ENCODE data around the gene ZNF248. TPM values are rescaled to one million over a fixed set of nuclear protein-coding genes. Genes with fewer than 3 reads are reported as not detected.
A peak's percentile ranks its signal among the peaks of the same experiment; 100 is the strongest.

ZNF248 gene
- total RNA-seq, 1 donor = 7.6 TPM

GRCh38 chr10:37885850-37886249, 28.4 kb upstream of the ZNF248 start:
- no peaks in the 10 kb centered on the region for H3K4me1 ChIP-seq (ENCODE audit: insufficient read depth, low read length)
- no peaks in the 10 kb centered on the region for H3K79me2 ChIP-seq (ENCODE audit: insufficient read depth, low read length)
- no peak for TF ChIP-seq CTCF (IDR thresholded peaks at IDR 0.05; ENCODE audit: extremely low read depth, low read depth, low read length)
- no peaks in the 10 kb centered on the region for H3K9me3 ChIP-seq (ENCODE audit: low read depth, low read length)
- no peak overlapping the region for H3K27ac ChIP-seq (ENCODE audit: low read depth, low read length)
- H2AFZ ChIP-seq (ENCODE audit: low read length) = no peak overlapping the region
- DNase-seq (ENCODE audit: insufficient read length, low spot score, missing footprints) = no peak
- no peaks in the 10 kb centered on the region for H4K20me1 ChIP-seq (ENCODE audit: insufficient read depth, low read length)
- H3K4me3 ChIP-seq (ENCODE audit: insufficient read depth, low read length) = no peak overlapping the region
- H3K36me3 ChIP-seq (ENCODE audit: insufficient read depth, low read length) = no peaks in the 10 kb centered on the region
- H3K4me2 ChIP-seq (ENCODE audit: insufficient read depth, low read length) = no peak overlapping the region
- no peaks in the 10 kb centered on the region for H3K27me3 ChIP-seq (ENCODE audit: insufficient read depth, low read length)

- Histone ChIP-seq H3K27ac (ENCODE audit: low read depth, low read length) (no peak overlapping the region), H3K4me1 (ENCODE audit: insufficient read depth, low read length) (no peaks in the 10 kb centered on the region), H3K4me3 (ENCODE audit: insufficient read depth, low read length) (no peak overlapping the region), H4K20me1 (ENCODE audit: insufficient read depth, low read length) (no peaks in the 10 kb centered on the region), H3K4me2 (ENCODE audit: insufficient read depth, low read length) (no peak overlapping the region), H3K79me2 (ENCODE audit: insufficient read depth, low read length) (no peaks in the 10 kb centered on the region), H3K9me3 (ENCODE audit: low read depth, low read length) (no peaks in the 10 kb centered on the region), H2AFZ (ENCODE audit: low read length) (no peak overlapping the region), H3K36me3 (ENCODE audit: insufficient read depth, low read length) (no peaks in the 10 kb centered on the region), H3K27me3 (ENCODE audit: insufficient read depth, low read length) (no peaks in the 10 kb centered on the region)
- no peak for DNase-seq (ENCODE audit: insufficient read length, low spot score, missing footprints)
- no peak for TF ChIP-seq CTCF (IDR thresholded peaks at IDR 0.05; ENCODE audit: extremely low read depth, low read depth, low read length)
These were observed 15.5 kb upstream of the ZNF248 start for GRCh38 chr10:37872955-37873354.

- H3K27me3 ChIP-seq (ENCODE audit: insufficient read depth, low read length) = no peaks in the 10 kb centered on the region
- no peak overlapping the region for H3K4me2 ChIP-seq (ENCODE audit: insufficient read depth, low read length)
- no peaks in the 10 kb centered on the region for H3K4me1 ChIP-seq (ENCODE audit: insufficient read depth, low read length)
- H2AFZ ChIP-seq (ENCODE audit: low read length) = no peak overlapping the region
- H4K20me1 ChIP-seq (ENCODE audit: insufficient read depth, low read length) = no peaks in the 10 kb centered on the region
- H3K4me3 ChIP-seq (ENCODE audit: insufficient read depth, low read length) = no peak overlapping the region
- no peaks in the 10 kb centered on the region for H3K36me3 ChIP-seq (ENCODE audit: insufficient read depth, low read length)
- peak; percentile 44 for DNase-seq (ENCODE audit: insufficient read length, low spot score, missing footprints)
- no peaks in the 10 kb centered on the region for H3K79me2 ChIP-seq (ENCODE audit: insufficient read depth, low read length)
- H3K9me3 ChIP-seq (ENCODE audit: low read depth, low read length) = no peaks in the 10 kb centered on the region
- H3K27ac ChIP-seq (ENCODE audit: low read depth, low read length) = no peak overlapping the region
- no peak for TF ChIP-seq CTCF (IDR thresholded peaks at IDR 0.05; ENCODE audit: extremely low read depth, low read depth, low read length)
These were observed 14.9 kb upstream of the ZNF248 start for GRCh38 chr10:37872283-37872682.

GRCh38 chr10:37871568-37872251, 14.3 kb upstream of the ZNF248 start:
- DNase-seq (ENCODE audit: insufficient read length, low spot score, missing footprints) = no peak
- H3K4me1 ChIP-seq (ENCODE audit: insufficient read depth, low read length) = no peaks in the 10 kb centered on the region
- H3K4me3 ChIP-seq (ENCODE audit: insufficient read depth, low read length) = no peak overlapping the region
- no peak overlapping the region for H3K4me2 ChIP-seq (ENCODE audit: insufficient read depth, low read length)
- no peaks in the 10 kb centered on the region for H3K36me3 ChIP-seq (ENCODE audit: insufficient read depth, low read length)
- no peak overlapping the region for H2AFZ ChIP-seq (ENCODE audit: low read length)
- H3K27ac ChIP-seq (ENCODE audit: low read depth, low read length) = no peak overlapping the region
- no peaks in the 10 kb centered on the region for H4K20me1 ChIP-seq (ENCODE audit: insufficient read depth, low read length)
- no peak for TF ChIP-seq CTCF (IDR thresholded peaks at IDR 0.05; ENCODE audit: extremely low read depth, low read depth, low read length)
- no peaks in the 10 kb centered on the region for H3K27me3 ChIP-seq (ENCODE audit: insufficient read depth, low read length)
- H3K9me3 ChIP-seq (ENCODE audit: low read depth, low read length) = no peaks in the 10 kb centered on the region
- H3K79me2 ChIP-seq (ENCODE audit: insufficient read depth, low read length) = no peaks in the 10 kb centered on the region

Data from osteoblast (primary cell).